Activated CD4-positive, alpha-beta T cell treated with anti-CD3 and anti-CD28 coated beads, Interleukin-2, amount 10 ng/mL, durations not matched to agents 7 days and 5 days (primary cell): ENCODE measurements around the gene KBTBD3. TPM values are rescaled to one million over a fixed set of nuclear protein-coding genes. Genes with fewer than 3 reads are reported as not detected.
A peak's percentile ranks its signal among the peaks of the same experiment; 100 is the strongest.
"Not testable (repeated sequence)": the region's sequence is repeated elsewhere in the genome, so short reads cannot be mapped to it uniquely, and the experiment has no call there.

Source experiments
- CTCF ChIA-PET: fragments of 350-600 bp; sonication (Branson Sonifier 250); formaldehyde crosslinking; loops from one replicate; lab custom pipeline; 2021; ENCODE audit warnings: antibody characterized with exemption; lab: Charles Lee
- POLR2A ChIA-PET: fragments of 350-600 bp; sonication (Branson Sonifier 250); formaldehyde crosslinking; loops from one replicate; lab custom pipeline; 2021; ENCODE audit warnings: antibody characterized with exemption; lab: Charles Lee
- DNase-seq: peaks from one replicate; pipeline ENCODE4 v3.0.0-alpha.2; 2020
- H3K27ac Mint-ChIP-seq: one replicate; pipeline ENCODE4 v1.8.0; 2021; ENCODE audit warnings: mild to moderate bottlenecking, moderate library complexity, mixed read lengths
- H3K27me3 Mint-ChIP-seq: one replicate; pipeline ENCODE4 v1.8.0; 2021; ENCODE audit warnings: mixed read lengths
- H3K36me3 Mint-ChIP-seq: one replicate; pipeline ENCODE4 v1.8.0; 2021; ENCODE audit warnings: low read depth, mixed read lengths
- H3K4me1 Mint-ChIP-seq: one replicate; pipeline ENCODE4 v1.8.0; 2021; ENCODE audit warnings: mixed read lengths
- H3K4me3 Mint-ChIP-seq: one replicate; pipeline ENCODE4 v1.8.0; 2021; ENCODE audit warnings: mild to moderate bottlenecking, moderate library complexity, mixed read lengths
- H3K9me3 Mint-ChIP-seq: one replicate; pipeline ENCODE4 v1.8.0; 2021; ENCODE audit warnings: mixed read lengths
- total RNA-seq, 2 experiments: library from RNA; stranded (reverse); gene quantifications; one replicate each; pipeline ENCODE4 v1.2.3, GENCODE V29; 2021

Gene KBTBD3
- total RNA-seq, 2 experiments from 2014 or later = 7.5 to 8.6 TPM

GRCh38 chr11:106086135-106086534 is 9.0 kb upstream of the KBTBD3 start:
- peaks cover 26% of the 10 kb centered on the region for H3K36me3 Mint-ChIP-seq
- no peak for DNase-seq
- H3K27ac Mint-ChIP-seq = no peak overlapping the region
- H3K27me3 Mint-ChIP-seq = no peaks in the 10 kb centered on the region
- H3K4me1 Mint-ChIP-seq = peaks cover 34% of the 10 kb centered on the region
- no peaks in the 10 kb centered on the region for H3K9me3 Mint-ChIP-seq
- ChIA-PET POLR2A (no interaction called here), CTCF (no interaction called here)
- H3K4me3 Mint-ChIP-seq = no peak overlapping the region

DNA sequence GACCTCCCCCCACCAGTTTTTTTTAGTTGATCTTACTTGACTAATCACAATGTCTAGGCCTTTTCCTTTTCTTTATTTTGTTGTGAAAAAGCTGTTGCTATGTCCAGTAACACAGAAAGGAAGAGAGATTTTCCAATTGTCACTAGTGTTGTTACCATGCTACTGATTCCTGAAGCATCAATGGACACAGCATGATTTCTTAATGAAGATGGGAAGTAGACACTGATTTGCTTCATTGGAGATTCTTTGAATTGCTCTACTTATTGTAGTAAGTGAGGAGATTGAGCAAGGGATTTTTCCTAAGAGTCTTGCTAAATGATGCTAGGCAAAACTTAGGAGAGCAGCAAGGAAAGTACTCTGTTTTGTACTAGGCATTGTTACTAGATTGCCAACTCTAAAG is 4.9 kb upstream of the KBTBD3 start:
- Mint-ChIP-seq H3K27me3 (no peaks in the 10 kb centered on the region), H3K4me3 (no peak overlapping the region), H3K4me1 (peaks cover 42% of the 10 kb centered on the region), H3K36me3 (peaks cover 34% of the 10 kb centered on the region), H3K27ac (no peak overlapping the region), H3K9me3 (no peaks in the 10 kb centered on the region)
- ChIA-PET POLR2A (no interaction called here), CTCF (no interaction called here)
- DNase-seq = no peak

DNA sequence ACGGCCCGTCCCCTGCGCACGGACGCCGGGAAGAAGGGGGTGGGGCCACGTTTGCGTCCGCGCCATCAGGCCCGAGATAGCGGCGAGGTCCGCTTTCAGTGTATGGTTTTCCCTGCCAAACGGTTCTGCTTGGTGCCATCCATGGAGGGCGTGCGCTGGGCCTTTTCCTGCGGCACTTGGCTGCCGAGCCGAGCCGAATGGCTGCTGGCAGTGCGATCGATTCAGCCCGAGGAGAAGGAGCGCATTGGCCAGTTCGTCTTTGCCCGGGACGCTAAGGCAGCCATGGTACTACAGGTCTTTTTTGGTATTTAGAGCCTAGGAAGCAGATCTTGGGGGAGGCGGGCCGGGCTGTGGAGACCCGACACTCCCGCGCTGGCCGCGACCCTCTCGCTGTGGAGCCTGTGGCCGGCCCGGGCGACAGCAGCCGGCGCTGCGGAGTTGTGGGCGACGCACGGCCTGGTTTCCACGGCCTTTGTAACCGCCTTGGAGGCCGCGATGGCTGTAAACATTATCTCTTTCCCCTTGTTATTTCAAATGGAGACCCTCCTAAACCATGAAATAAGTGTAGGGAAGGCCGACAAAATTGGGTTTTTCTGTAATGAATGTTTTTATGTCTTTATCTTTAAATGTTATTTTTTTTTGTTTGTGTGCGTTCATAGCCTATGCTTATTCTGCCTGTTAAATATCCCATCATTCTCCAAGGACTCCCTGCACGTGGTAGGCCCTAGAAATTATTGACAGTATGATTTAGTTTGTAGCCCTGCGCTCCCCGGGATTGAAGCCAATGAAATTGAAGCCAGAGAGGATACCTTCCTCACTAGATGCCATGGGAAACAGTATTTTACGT is 685 bp upstream of the KBTBD3 start, which contains the start of gene AASDHPPT:
Gene AASDHPPT (plus strand): TSS at position 54 of the 847 bp plus-strand sequence. CDS start 49 bp downstream, at position 103.
- POLR2A ChIA-PET = no interaction called here
- DNase-seq = no peak
- peak within 1 kb of the TSS; percentile 95 for H3K4me3 Mint-ChIP-seq

DNA sequence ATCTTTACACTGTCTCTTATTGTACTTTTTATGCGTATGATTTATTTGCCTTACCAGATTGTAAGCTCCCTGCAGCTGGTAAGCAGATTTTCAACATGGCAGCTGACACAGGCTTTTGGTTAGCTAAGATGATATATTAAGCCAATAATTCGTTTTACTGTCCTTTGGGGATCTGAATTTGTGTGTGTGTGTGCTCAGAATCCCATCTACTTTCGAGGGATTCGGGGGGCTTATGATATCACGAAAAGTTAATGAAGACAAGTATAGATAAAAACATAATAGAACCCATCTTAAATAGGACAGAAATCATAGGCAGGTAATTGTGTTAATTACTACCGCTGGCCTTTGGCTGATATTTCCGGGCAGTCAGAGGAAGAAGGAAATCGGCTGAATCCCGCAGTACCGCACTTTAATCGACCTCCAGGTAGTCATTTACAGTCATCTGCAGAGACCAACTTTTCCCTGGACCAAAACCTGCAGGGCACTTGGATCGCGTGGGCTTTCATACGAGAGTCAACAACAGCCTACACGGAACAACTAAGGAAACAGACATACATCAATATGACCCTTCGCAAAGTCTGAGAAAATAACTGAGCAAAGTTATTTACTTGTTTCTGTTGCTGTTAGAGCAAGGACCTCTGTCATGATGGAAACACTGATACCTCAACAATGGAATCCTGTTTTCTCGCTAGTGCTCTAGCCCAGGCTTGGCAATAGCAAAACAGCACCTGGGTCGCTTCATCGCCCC is 802 bp downstream of the KBTBD3 start:
- peaks cover 18% of the 10 kb centered on the region for H3K36me3 Mint-ChIP-seq
- no peaks in the 10 kb centered on the region for H3K9me3 Mint-ChIP-seq
- H3K4me1 Mint-ChIP-seq = peaks cover 46% of the 10 kb centered on the region
- no peaks in the 10 kb centered on the region for H3K27me3 Mint-ChIP-seq
- ChIA-PET CTCF (interaction anchor here (0.9 to 1.2 kb wide), 6 partner anchors 13 to 69 kb away, joined by 3 to 4 read pairs (median 3); no protein-coding TSS in a partner anchor), POLR2A (no interaction called here)
- H3K27ac Mint-ChIP-seq = peak overlapping the region; percentile 91
- H3K4me3 Mint-ChIP-seq = peak overlapping the region; percentile 95
- DNase-seq = peak; percentile 12

More for the DNA sequence above, 685 bp upstream of the KBTBD3 start, which contains the start of gene AASDHPPT:
- H3K27me3 Mint-ChIP-seq = no peaks in the 10 kb centered on the region
- H3K36me3 Mint-ChIP-seq = peaks cover 27% of the 10 kb centered on the region
- peaks cover 52% of the 10 kb centered on the region for H3K4me1 Mint-ChIP-seq
- CTCF ChIA-PET = interaction anchor here (0.5 to 1.2 kb wide), 4 partner anchors 14 to 70 kb away, joined by 3 read pairs; no protein-coding TSS in a partner anchor
- H3K27ac Mint-ChIP-seq = peak within 1 kb of the TSS; percentile 91
- no peaks in the 10 kb centered on the region for H3K9me3 Mint-ChIP-seq

DNA sequence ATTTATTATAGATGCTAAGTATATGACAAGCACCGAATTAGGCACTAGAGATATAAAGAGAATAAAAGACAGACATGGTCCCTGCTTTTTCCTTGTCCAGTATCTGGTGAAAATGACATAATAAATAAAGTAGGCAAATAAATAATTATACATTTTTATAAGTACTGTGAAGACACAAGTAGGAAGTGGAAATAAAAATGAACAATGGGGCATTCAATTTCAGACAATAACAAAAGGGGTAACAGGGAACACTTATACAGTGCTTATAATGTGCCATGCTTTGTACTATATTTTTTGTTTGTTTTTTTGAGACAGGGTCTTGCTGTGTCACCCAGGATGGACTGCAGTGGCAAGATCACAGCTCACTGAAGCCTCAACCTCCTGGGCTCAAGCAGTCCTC is 4.3 kb downstream of the KBTBD3 start:
- DNase-seq = no peak
- no peaks in the 10 kb centered on the region for H3K9me3 Mint-ChIP-seq
- peaks cover 5% of the 10 kb centered on the region for H3K36me3 Mint-ChIP-seq
- ChIA-PET POLR2A (no interaction called here), CTCF (interaction anchor here (0.7 kb wide), 1 partner anchor 12 kb away, joined by 3 read pairs; no protein-coding TSS in a partner anchor)
- H3K4me1 Mint-ChIP-seq = peaks cover 19% of the 10 kb centered on the region
- H3K4me3 Mint-ChIP-seq = no peak overlapping the region
- H3K27me3 Mint-ChIP-seq = no peaks in the 10 kb centered on the region
- H3K27ac Mint-ChIP-seq = no peak overlapping the region

GRCh38 chr11:106070606-106071005 is 6.5 kb downstream of the KBTBD3 start:
- Mint-ChIP-seq H3K4me1 (peaks cover 8% of the 10 kb centered on the region), H3K36me3 (peaks cover 5% of the 10 kb centered on the region), H3K27me3 (no peaks in the 10 kb centered on the region), H3K27ac (no peak overlapping the region), H3K4me3 (no peak overlapping the region), H3K9me3 (no peaks in the 10 kb centered on the region)
- DNase-seq = no peak
- ChIA-PET CTCF (no interaction called here), POLR2A (no interaction called here)

GRCh38 chr11:106063009-106063408 is 14.1 kb downstream of the KBTBD3 start:
- DNase-seq = no peak
- Mint-ChIP-seq H3K9me3 (no peaks in the 10 kb centered on the region), H3K4me3 (no peak overlapping the region), H3K36me3 (peaks cover 6% of the 10 kb centered on the region), H3K27ac (no peak overlapping the region), H3K27me3 (no peaks in the 10 kb centered on the region), H3K4me1 (peaks cover 13% of the 10 kb centered on the region)
- ChIA-PET POLR2A (no interaction called here), CTCF (interaction anchor here (0.9 to 1.2 kb wide), 3 partner anchors 13 to 34 kb away, joined by 3 read pairs; partner anchors contain the start of genes AASDHPPT and KBTBD3)

- DNase-seq = no peak
- Mint-ChIP-seq H3K9me3 (no peaks in the 10 kb centered on the region), H3K4me1 (peaks cover 13% of the 10 kb centered on the region), H3K27ac (no peak overlapping the region), H3K4me3 (no peak overlapping the region), H3K36me3 (peaks cover 11% of the 10 kb centered on the region), H3K27me3 (no peaks in the 10 kb centered on the region)
- ChIA-PET CTCF (interaction anchor here (0.9 kb wide), 1 partner anchor 13 kb away, joined by 3 read pairs; no protein-coding TSS in a partner anchor), POLR2A (no interaction called here)
These were observed 14.9 kb downstream of the KBTBD3 start for GRCh38 chr11:106061954-106062949.

DNA sequence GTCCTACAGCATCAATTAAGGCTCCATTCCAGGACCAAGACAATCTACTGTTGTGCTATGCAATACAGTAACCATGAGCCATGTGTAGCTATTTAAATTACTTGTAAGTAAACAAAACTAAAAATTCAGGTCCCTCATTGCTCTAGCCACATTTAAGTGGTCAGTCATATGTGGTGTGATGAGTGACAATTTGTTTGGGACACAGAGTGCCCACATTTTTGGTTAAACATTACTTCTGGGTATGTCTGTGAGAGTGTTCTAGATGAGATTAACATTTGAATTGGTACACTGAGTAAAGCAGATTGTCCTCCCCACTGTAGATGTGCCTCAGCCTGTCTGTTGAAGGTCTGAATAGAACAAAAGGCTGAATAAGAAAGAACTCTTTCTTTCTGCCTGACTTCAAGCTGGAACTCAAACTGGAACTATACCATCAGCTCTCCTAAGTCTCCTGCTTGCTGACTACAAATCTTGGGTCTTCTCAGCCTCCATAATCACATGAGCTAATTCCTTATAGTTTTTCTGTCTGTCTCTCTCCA is 15.8 kb downstream of the KBTBD3 start:
- Mint-ChIP-seq H3K36me3 (peaks cover 11% of the 10 kb centered on the region), H3K27ac (no peak overlapping the region), H3K9me3 (no peaks in the 10 kb centered on the region), H3K4me1 (peaks cover 13% of the 10 kb centered on the region), H3K4me3 (no peak overlapping the region), H3K27me3 (no peaks in the 10 kb centered on the region)
- CTCF ChIA-PET = interaction anchor here (0.9 to 1.8 kb wide), 3 partner anchors 11 to 14 kb away, joined by 3 to 5 read pairs (median 4); no protein-coding TSS in a partner anchor
- POLR2A ChIA-PET = no interaction called here
- no peak for DNase-seq

GRCh38 chr11:106059617-106060016 is 17.5 kb downstream of the KBTBD3 start:
- CTCF ChIA-PET = interaction anchor here (0.8 kb wide), 1 partner anchor 28 kb away, joined by 3 read pairs; no protein-coding TSS in a partner anchor
- H3K4me3 Mint-ChIP-seq = no peak overlapping the region
- H3K4me1 Mint-ChIP-seq = peaks cover 13% of the 10 kb centered on the region
- peaks cover 11% of the 10 kb centered on the region for H3K36me3 Mint-ChIP-seq
- no peak for DNase-seq
- POLR2A ChIA-PET = no interaction called here
- H3K9me3 Mint-ChIP-seq = no peaks in the 10 kb centered on the region
- H3K27me3 Mint-ChIP-seq = no peaks in the 10 kb centered on the region
- H3K27ac Mint-ChIP-seq = no peak overlapping the region

GRCh38 chr11:106058377-106058776 is 18.8 kb downstream of the KBTBD3 start:
- H3K4me3 Mint-ChIP-seq, H3K9me3 Mint-ChIP-seq, H3K27ac Mint-ChIP-seq, DNase-seq, POLR2A ChIA-PET, H3K27me3 Mint-ChIP-seq: not testable (repeated sequence)
- CTCF ChIA-PET = interaction anchor here (0.7 kb wide), 1 partner anchor 9 kb away, joined by 3 read pairs; no protein-coding TSS in a partner anchor
- Mint-ChIP-seq H3K4me1 (peaks cover 13% of the 10 kb centered on the region), H3K36me3 (peaks cover 11% of the 10 kb centered on the region)
